NCI-H446 (cell line): ENCODE data around the gene PKD1L1.
"Not testable (repeated sequence)": the region's sequence is repeated elsewhere in the genome, so short reads cannot be mapped to it uniquely, and the experiment has no call there.

Experiments used
- DNase-seq, 2 experiments: peaks; one replicate each; lab custom pipeline; 2025; lab: John Stamatoyannopoulos, UW

The PKD1L1 gene

DNA sequence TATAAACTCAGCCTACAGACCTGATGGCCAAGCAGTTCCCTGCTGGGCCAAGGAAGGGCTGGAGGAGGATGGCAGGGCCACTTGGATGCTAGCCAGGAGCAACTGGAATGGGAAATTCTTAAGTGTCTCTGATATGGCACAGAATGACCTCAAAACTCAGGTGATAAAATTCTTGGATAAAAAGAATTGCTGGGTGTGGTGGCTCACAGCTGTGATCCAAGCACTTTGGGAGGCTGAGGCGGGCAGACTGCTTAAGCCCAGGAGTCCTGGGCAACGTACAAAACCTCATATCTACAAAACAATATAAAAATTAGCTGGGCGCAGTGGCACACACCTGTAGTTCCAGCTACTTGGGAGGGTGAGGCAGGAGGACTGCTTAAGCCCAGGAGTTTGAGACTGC is 14.0 kb upstream of the PKD1L1 start:
- DNase-seq: no peak

DNA sequence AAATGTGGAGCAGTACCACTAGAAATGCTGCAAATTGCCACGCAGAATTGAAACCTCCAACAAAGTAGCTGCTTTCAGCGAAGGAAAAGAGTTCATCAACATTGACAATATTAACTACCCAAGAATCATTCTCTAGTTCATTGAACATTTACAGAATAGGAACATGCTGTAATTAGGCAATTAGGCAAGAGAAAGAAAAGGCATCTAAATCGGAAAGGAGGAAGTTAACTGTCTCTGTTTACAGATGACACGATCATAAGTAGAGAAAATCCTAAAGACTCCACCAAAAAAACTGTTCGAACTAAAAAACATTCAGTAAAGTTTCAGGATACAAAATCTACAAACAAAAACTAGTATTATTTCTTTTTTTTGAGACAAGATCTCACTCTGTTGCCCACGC is 8.9 kb upstream of the PKD1L1 start:
- no peak for DNase-seq

DNA sequence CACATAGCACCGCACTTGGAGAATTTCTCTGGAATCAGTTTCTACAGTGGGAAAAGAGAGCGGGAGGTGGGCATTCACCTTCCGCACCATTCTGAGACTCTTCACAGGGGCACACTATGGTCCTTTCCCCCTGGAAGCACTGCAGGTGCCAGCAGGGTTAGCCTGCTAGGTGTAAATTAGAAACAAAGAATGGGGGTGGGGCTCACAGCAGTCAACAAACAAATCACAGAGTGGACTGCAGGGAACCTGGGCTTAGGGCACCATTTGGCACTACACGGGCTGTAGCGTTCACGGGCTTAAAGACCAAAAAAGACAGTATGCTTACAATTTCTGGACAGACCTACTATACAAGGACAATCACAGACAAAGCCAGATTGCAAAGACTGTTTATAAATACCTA is 8.0 kb upstream of the PKD1L1 start:
- no peak for DNase-seq

GRCh38 chr7:47954231-47954911 is 6.1 kb upstream of the PKD1L1 start:
- DNase-seq: no peak

DNA sequence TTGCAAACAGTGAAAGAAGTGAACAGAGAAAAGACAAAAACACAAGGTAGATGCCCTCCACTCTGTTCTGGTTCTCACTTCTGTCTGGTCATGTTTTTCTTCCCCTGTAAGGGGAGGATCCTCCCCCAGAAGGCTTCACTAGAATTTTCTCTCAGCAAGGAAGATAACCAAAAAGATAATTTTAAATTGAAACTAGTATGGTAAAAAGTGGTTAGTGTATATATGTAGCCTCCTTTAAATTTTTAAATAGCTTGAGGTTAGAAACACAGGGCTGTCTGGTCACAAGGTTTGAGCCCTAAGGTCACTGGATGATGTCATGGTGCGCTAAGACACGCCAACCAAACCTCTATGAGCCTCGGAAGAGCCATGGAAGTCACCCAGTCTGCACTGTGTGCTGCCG is 5.6 kb upstream of the PKD1L1 start:
- DNase-seq: no peak

GRCh38 chr7:47952224-47952623 is 4.0 kb upstream of the PKD1L1 start:
- no peak for DNase-seq

DNA sequence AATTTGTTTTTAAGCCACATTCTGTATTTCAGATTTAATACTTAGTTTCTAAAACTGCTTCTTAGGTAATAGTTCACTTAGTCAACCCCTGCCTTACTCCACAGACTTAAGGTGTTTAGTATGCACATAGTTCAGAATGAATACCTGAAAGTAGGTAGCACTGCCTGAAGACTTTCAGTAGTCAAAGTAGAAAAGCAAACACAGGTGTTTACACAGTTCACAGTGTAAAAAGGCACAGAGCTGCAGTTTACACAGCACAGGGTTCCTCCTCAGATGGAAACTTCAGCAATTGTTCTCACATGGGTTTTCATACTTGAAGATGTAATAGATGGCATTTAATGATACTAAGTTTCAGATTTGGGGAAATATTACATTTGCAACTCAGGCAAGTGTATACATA is 3.1 kb upstream of the PKD1L1 start:
- no peak for DNase-seq

- no peak for DNase-seq
Observed at GRCh38 chr7:47950714-47951113, 2.4 kb upstream of the PKD1L1 start.

GRCh38 chr7:47949703-47950102 is 1.4 kb upstream of the PKD1L1 start:
- DNase-seq: no peak

- DNase-seq: no peak
Observed at GRCh38 chr7:47947355-47947749, 914 bp downstream of the PKD1L1 start.

GRCh38 chr7:47946581-47947354 is 1.5 kb downstream of the PKD1L1 start:
- DNase-seq: no peak

DNA sequence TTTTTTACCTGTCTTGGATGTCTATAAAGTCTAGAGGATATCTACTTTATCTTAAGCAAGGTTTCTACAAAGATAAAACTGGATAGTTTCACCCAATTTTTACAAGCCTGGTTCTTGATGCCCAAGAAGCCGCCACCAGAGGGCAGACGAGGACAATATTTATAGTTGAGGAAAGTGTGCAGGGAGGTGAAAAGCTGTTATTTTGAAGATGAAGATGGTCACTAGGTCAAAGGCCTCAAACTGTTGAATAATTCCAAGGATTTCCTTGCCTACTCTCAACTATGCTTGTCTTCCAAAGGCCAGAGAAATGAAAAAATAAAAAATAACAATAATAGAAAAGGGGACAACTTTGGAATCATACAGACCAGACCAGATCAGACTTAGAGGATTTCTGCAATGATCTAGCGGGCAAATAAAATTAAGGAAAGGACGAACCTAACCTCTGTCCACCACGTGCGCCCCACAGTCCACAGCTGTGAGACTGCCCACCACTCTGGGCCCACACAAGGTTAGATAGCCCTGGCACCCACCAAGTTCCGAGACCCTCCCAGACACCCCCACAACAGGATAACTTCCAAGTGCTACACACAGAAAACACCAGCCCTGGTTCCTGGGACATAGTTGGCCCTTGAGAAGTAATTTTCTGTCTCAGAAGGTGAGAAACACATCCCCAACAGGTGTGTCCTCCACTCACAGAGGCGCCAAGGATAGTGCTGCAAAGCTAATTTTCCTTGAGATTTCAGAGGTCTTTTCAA is 2.8 kb downstream of the PKD1L1 start:
- DNase-seq: peak; percentile 70 to 72

DNA sequence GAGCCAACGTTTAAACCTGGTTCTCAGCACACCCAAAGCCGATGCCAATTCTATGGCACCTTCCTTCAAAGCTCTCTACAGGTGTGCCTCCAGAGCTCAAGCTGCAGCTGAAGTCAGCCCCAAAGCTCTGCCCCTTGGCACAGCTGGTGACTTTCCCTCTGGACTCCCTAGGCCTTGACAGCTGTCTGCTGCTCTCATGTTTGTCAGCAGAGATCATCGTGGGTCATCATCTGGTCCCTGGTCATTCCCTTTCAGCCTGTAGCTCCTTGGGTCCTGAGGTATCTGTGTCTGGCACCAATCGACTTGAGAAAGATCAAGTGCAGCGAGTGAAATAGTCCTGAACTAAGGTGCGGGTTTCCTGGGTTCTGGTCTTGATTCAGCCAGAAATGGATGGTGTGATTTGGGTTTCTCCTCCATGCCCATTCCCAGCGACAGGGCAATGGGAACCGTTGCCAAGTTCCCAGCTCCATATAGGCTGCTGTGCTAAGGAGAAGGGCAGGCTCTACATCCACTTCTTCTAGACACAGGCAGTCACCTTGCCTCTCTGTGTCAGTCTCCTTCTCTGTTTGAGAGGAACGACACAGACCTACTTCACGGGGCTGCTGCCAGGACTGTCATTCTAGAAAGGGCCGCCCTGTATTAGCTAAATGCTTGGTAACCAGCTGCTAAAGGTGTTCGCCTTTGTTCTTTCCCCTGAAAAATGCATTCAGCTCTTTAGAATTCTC is 3.6 kb downstream of the PKD1L1 start:
- no peak for DNase-seq

DNA sequence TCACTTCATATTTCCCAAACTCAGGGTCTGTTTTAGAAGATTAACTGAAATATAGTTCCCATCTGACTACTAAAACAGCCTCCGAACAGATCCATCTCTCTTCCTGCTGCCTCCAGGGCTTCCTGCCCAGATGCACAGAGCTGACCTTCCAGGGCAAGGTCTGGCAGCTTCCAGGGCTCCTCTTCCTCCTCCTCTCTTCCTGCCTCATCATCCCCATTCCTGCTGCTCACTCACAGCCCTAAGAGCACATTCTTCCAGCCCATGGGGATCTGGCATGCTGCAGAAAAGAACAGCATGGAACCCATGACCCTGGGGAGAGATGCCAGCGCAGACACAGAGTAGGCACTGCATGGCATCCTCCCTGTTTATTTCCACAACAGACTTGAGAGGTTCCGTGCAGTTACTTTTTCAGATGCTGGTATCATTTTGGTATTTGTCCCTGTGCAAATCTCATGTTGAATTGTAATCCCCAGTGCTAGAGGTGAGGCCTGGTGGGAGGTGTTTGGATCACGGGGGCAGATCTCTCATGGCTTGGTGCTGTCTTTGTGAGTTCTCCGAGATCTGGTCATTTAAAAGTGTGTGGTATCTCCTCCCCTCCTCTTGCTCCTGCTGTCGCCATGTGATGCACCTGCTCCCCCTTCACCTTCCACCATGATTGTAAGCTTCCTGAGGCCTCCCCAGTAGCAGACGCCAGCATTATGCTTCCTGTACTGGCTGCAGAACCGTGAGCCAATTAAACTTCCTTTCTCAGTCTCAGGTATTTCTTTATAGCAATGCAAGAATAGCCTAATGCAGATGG is 4.4 kb downstream of the PKD1L1 start:
- DNase-seq: no peak

DNA sequence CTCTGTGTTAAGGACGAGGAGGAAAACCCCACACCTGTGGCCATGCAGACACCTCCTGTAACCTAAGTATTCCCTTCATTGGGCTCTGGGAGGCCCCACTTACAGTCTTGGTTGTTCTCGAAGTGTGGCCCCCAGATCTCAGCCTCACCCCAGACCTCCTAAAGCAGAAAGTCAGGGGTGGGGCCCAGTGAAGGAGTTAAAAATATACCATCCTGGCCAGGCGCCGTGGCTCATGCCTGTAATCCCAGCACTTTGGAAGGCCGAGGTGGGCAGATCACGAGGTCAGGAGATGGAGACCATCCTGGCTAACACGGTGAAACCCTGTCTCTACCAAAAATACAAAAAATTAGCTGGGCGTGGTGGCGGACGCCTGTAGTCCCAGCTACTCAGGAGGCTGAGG is 5.6 kb downstream of the PKD1L1 start:
- DNase-seq: not testable (repeated sequence)

DNA sequence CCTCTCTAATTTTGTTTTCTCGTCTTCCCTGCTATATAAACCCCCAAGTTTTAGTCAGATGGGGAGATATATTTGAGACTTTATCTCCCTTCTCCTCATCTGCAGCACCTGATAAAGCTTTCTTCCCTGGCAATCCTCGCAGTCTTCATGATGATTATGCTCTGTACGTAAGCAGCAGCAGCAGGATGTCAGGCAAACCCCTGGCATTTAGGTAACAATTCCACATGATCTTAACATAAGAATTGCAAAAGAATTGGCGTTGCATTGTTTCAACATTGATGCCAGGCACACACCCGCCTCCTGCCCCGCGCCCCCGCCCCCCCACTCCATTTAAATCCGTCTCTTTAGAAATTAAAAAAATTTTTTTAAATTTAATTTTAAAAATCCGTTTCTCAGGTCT is 6.1 kb downstream of the PKD1L1 start:
- no peak for DNase-seq

DNA sequence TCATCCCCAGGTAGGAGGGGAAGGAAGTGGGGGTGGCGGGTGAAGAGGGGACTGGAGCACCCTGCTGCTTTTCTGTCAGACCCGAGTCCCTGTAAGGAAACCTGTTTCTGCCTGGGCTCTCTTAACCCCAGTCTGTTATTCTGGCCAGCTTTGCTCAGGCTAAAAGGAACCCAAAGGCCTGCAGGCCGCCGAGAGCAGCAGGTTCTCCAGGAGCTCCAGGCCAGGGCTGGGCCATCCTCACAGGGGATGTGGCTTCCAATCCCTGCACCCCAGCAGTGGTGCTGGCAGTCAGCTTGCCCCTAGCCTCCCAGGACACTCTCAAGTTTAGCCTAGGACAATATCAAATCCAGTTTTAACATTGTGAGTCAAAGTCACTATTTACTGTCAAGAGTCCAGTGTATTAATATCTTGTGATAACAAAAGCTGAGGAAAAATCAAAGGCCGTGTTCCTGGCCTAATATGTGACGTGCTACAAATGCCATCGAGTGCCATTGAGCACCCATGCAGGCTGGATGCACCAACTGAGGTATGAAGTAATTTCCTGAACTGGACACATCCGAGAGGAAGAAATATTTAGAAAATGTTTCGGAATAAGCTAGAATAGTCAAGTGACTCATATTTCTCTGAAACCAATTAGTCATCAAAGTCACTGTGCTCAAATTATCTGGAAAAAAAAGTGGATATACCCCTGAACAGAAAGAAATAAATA is 7.0 kb downstream of the PKD1L1 start:
- DNase-seq: no peak

DNA sequence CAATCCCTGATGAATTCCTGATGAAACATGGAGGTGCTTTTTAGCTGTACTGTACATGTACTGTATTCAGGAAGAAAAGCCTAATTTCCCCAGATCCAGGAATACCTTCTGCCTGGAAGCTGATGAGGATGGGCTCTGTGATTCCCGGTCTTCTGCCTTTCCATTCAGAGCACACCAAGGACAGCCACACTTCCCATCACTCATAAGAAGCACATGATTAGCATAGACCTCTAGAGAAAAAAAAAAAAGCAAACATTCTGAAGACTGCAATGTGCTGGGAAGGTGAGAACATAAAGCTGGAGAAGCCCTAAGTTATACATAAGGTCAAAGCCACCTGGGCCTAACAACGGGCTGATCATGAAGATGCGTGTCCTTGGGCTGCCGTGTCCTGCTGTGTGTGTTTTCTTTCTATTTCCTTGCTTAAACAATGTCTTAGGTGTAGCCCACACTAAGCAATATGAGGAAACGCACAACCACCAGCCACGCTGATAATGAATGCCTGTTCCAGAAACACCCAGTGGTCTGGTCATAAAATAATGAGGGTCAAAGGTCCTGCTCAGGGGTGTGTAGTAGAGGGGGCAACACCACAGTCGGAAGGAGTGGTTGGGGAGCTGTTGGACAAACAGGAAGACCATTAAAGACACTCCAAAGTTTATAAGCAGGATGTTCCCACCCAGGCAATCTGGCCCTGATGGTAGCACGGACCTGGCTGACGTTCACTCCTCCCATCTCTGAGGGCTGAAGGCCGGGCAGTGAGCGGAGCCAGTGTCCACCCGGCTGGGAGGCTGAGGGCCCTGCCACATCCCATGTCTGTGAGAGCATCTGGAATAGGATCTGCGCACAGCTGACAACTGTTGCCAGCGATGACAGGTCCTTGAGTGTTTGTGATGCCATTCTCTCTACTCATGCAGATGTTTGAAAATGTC is 7.9 kb downstream of the PKD1L1 start:
- no peak for DNase-seq

DNA sequence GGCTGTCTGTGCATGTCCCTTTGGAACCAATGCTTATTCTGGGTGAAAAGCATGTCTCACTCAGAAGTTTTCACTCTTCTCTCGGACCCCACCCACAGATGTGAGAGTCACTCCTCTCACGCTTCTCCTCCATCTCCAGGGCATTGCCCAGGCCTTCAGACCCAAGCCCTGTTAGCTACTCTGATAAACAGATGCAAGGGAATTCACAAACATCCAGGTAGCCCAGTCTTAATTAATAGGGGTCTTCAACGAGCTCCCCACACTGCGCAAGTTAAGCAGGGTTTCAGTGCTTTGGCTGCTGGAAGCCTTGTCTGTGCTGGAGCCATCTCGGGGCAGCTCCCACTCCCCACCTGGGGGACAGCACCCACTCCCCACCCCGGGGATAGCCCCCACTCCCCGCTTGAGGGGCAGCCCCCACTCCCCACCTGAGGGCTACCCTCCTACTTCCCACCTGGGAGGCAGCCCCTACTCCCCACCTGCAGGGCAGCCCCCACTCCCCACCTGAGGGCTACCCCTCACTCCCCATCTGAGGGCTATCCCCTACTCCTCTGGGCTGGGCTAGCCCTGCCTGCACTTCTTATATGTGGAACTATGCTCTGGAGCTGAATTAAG is 8.7 kb downstream of the PKD1L1 start:
- no peak for DNase-seq
